GM19395 (cell line): Measurements from ENCODE around the gene LRIG1.
A peak's percentile ranks its signal among the peaks of the same experiment; 100 is the strongest.
"Not testable (repeated sequence)": the region's sequence is repeated elsewhere in the genome, so short reads cannot be mapped to it uniquely, and the experiment has no call there.

Experiments
- ATAC-seq: cut with Tn5 transposase; IDR thresholded peaks from one replicate; pipeline ENCODE4 v1.9.1; 2021; ENCODE audit warnings: mild to moderate bottlenecking, moderate library complexity; ENCODE audit not compliant: unreplicated experiment

Gene LRIG1

GRCh38 chr3:66425576-66426114, 75.2 kb downstream of the LRIG1 start:
- no peak for ATAC-seq

GRCh38 chr3:66425032-66425431, 75.8 kb downstream of the LRIG1 start:
- ATAC-seq, result no peak

- no peak for ATAC-seq
These were observed 77.0 kb downstream of the LRIG1 start for GRCh38 chr3:66423791-66424190.

GRCh38 chr3:66421893-66422292, 78.9 kb downstream of the LRIG1 start:
- not testable (repeated sequence) for ATAC-seq

- not testable (repeated sequence) for ATAC-seq
These were observed 79.7 kb downstream of the LRIG1 start for GRCh38 chr3:66421144-66421543.

GRCh38 chr3:66419036-66419435, 81.8 kb downstream of the LRIG1 start:
- no peak for ATAC-seq

GRCh38 chr3:66418475-66418931, 82.3 kb downstream of the LRIG1 start:
- ATAC-seq, result no peak

GRCh38 chr3:66416556-66417304, 84.1 kb downstream of the LRIG1 start:
- ATAC-seq, result no peak

- ATAC-seq, result no peak
These were observed 84.9 kb downstream of the LRIG1 start for GRCh38 chr3:66415867-66416428.

- ATAC-seq, result no peak
These were observed 86.0 kb downstream of the LRIG1 start for GRCh38 chr3:66414846-66415245.

- ATAC-seq, result no peak
These were observed 87.6 kb downstream of the LRIG1 start for GRCh38 chr3:66413151-66413751.

GRCh38 chr3:66411961-66412887, 88.6 kb downstream of the LRIG1 start:
- ATAC-seq, result no peak

GRCh38 chr3:66411474-66411873, 89.3 kb downstream of the LRIG1 start:
- ATAC-seq, result no peak

- ATAC-seq, result no peak
These were observed 89.8 kb downstream of the LRIG1 start for GRCh38 chr3:66410976-66411375.

- ATAC-seq, result no peak
These were observed 90.8 kb downstream of the LRIG1 start for GRCh38 chr3:66409771-66410754.

GRCh38 chr3:66407611-66408218, 93.1 kb downstream of the LRIG1 start:
- peak; percentile 89 for ATAC-seq

GRCh38 chr3:66406831-66407610, 93.8 kb downstream of the LRIG1 start:
- ATAC-seq, result no peak

GRCh38 chr3:66406163-66406562, 94.7 kb downstream of the LRIG1 start:
- ATAC-seq, result no peak
